Islet precursor cell (in vitro differentiated cells): ENCODE measurements around the gene SMIM1.

Source experiments
- DNase-seq: peaks from one replicate; pipeline ENCODE4 v3.0.0-alpha.2; 2018

SMIM1 gene

GRCh38 chr1:3824650-3825049 lies 52.1 kb downstream of the SMIM1 start:
- no peak for DNase-seq

- DNase-seq = no peak
These were observed 52.8 kb downstream of the SMIM1 start for GRCh38 chr1:3825356-3825755.
